GM23248 (cell line): Measurements from ENCODE around the gene PRLH. TPM values are rescaled to one million over a fixed set of nuclear protein-coding genes. Genes with fewer than 3 reads are reported as not detected.

ENCODE experiments used
- DNase-seq: peaks from one replicate; pipeline ENCODE4 v3.0.0-alpha.2; 2015
- H2AFZ ChIP-seq: fragments of 200-600 bp; sonication (generic); 2 replicates; pipeline ENCODE4 v1.6.1; 2016; ENCODE audit warnings: antibody characterized with exemption
- H3F3A ChIP-seq: fragments of 200-600 bp; sonication (generic); 2 replicates; pipeline ENCODE4 v1.6.1; 2016; ENCODE audit warnings: mild to moderate bottlenecking, antibody characterized with exemption, mixed run types; ENCODE audit not compliant: insufficient read depth
- H3K27ac ChIP-seq: fragments of 200-600 bp; sonication (generic); 2 replicates; pipeline ENCODE4 v1.5.1; 2016; ENCODE audit warnings: mild to moderate bottlenecking
- H3K27me3 ChIP-seq: fragments of 200-600 bp; sonication (generic); replicated peaks from 2 replicates; pipeline ENCODE4 v1.6.1; 2016; ENCODE audit warnings: mild to moderate bottlenecking; ENCODE audit not compliant: insufficient read depth
- H3K36me3 ChIP-seq: fragments of 200-600 bp; sonication (generic); 2 replicates; pipeline ENCODE4 v1.6.1; 2016; ENCODE audit warnings: low read depth, mild to moderate bottlenecking
- H3K4me1 ChIP-seq: fragments of 200-600 bp; sonication (generic); 2 replicates; pipeline ENCODE4 v1.6.1; 2016; ENCODE audit warnings: mild to moderate bottlenecking; ENCODE audit not compliant: insufficient read depth
- H3K4me2 ChIP-seq: fragments of 200-600 bp; sonication (generic); one replicate; pipeline ENCODE4 v1.6.1; 2016; ENCODE audit warnings: mild to moderate bottlenecking; ENCODE audit not compliant: unreplicated experiment
- H3K4me3 ChIP-seq: fragments of 200-600 bp; sonication (generic); 2 replicates; pipeline ENCODE4 v1.5.1; 2016; ENCODE audit warnings: mild to moderate bottlenecking
- H3K79me2 ChIP-seq: fragments of 200-600 bp; sonication (generic); 2 replicates; pipeline ENCODE4 v1.6.1; 2016; ENCODE audit warnings: mild to moderate bottlenecking; ENCODE audit not compliant: insufficient read depth
- H3K9ac ChIP-seq: fragments of 200-600 bp; sonication (generic); 2 replicates; pipeline ENCODE4 v1.6.1; 2016; ENCODE audit warnings: mild to moderate bottlenecking
- H3K9me2 ChIP-seq: fragments of 200-600 bp; sonication (generic); 2 replicates; pipeline ENCODE4 v1.6.1; 2016; ENCODE audit warnings: mixed run types, mild to moderate bottlenecking, moderate library complexity; ENCODE audit not compliant: insufficient read depth
- H3K9me3 ChIP-seq: fragments of 200-600 bp; sonication (generic); one replicate; pipeline ENCODE4 v1.6.1; 2017; ENCODE audit warnings: low read depth
- H4K20me1 ChIP-seq: fragments of 200-600 bp; sonication (generic); 2 replicates; pipeline ENCODE4 v1.6.0; 2016; ENCODE audit not compliant: insufficient read depth
- EZH2 ChIP-seq: fragments of 200-600 bp; sonication (generic); IDR thresholded peaks from 2 replicates; pipeline ENCODE4 v1.6.1; 2018; ENCODE audit warnings: antibody characterized with exemption, mild to moderate bottlenecking; ENCODE audit not compliant: insufficient read depth, poor library complexity, severe bottlenecking
- EZH2phosphoT487 ChIP-seq: fragments of 200-600 bp; sonication (generic); IDR thresholded peaks from 2 replicates; pipeline ENCODE4 v1.6.1; 2018; ENCODE audit warnings: antibody characterized with exemption, moderate library complexity, mild to moderate bottlenecking, low read depth; ENCODE audit not compliant: insufficient read depth
- WGBS, 2 experiments: methylation state at CpG; one replicate each; pipeline ENCODE4 v1.1.6; 2015 to 2017; ENCODE audit warnings: low lambda C conversion rate in 2 of 2, low coverage in 1 of 2; ENCODE audit errors: missing lambda C conversion rate in 2 of 2; 5-methylcytosine and 5-hydroxymethylcytosine counted together
- in situ Hi-C: fragments of 300-500 bp; cut with MboI; formaldehyde crosslinking; loops from 2 replicates; pipeline ENCODE4 v1.15.0; 2020
- polyA plus RNA-seq: library from polyadenylated mRNA; unstranded; fragments of >200 nt; fragmentation: Nextera tagmentation; extraction: Ambion mirVana; gene quantifications from 2 replicates; pipeline ENCODE4 v1.2.1, GENCODE V29; 2016
- total RNA-seq: library from RNA; depleted of rRNA; stranded (reverse); fragments of >200 nt; shearing (Covaris generic); gene quantifications from 2 replicates; pipeline ENCODE4 v1.2.3, GENCODE V29; 2014

The PRLH gene
- total and polyA plus RNA-seq, 2 experiments from 2014 or later = not detected

- in situ Hi-C loops = no loop called here
- H3K9ac ChIP-seq = no peak overlapping the region
These were observed 19.4 kb upstream of the PRLH start for GRCh38 chr2:237546876-237547395.

GRCh38 chr2:237547841-237548416 is 18.4 kb upstream of the PRLH start:
- TF ChIP-seq EZH2phosphoT487 = no peak
- no peak for TF ChIP-seq EZH2

More at GRCh38 chr2:237546876-237547395, 19.4 kb upstream of the PRLH start:
- no peak overlapping the region for H2AFZ ChIP-seq
- no peaks in the 10 kb centered on the region for H3K9me3 ChIP-seq
- H3K36me3 ChIP-seq = no peaks in the 10 kb centered on the region
- H3K4me3 ChIP-seq = no peak overlapping the region
- 76 to 83% methylated on average over 13 of the region's 13 CpGs for WGBS, 2 experiments
- H3K79me2 ChIP-seq = no peaks in the 10 kb centered on the region
- no peaks in the 10 kb centered on the region for H3K9me2 ChIP-seq
- TF ChIP-seq EZH2 = no peak
- TF ChIP-seq EZH2phosphoT487 = no peak
- DNase-seq = no peak
- no peaks in the 10 kb centered on the region for H3K27me3 ChIP-seq
- no peak overlapping the region for H3K27ac ChIP-seq
- H3K4me2 ChIP-seq = no peak overlapping the region
- no peaks in the 10 kb centered on the region for H3F3A ChIP-seq
- no peaks in the 10 kb centered on the region for H3K4me1 ChIP-seq
- no peaks in the 10 kb centered on the region for H4K20me1 ChIP-seq

GRCh38 chr2:237549216-237549615 is 17.2 kb upstream of the PRLH start:
- H4K20me1 ChIP-seq = no peaks in the 10 kb centered on the region
- DNase-seq = no peak
- H3K27ac ChIP-seq = no peak overlapping the region
- no peak overlapping the region for H2AFZ ChIP-seq
- H3K79me2 ChIP-seq = no peaks in the 10 kb centered on the region
- TF ChIP-seq EZH2phosphoT487 = no peak
- no peak for TF ChIP-seq EZH2
- no peaks in the 10 kb centered on the region for H3K27me3 ChIP-seq
- in situ Hi-C loops = no loop called here
- H3K4me3 ChIP-seq = no peak overlapping the region
- no peaks in the 10 kb centered on the region for H3K9me2 ChIP-seq
- no peaks in the 10 kb centered on the region for H3K9me3 ChIP-seq
- H3K9ac ChIP-seq = no peak overlapping the region
- H3K4me2 ChIP-seq = no peak overlapping the region
- H3K36me3 ChIP-seq = no peaks in the 10 kb centered on the region
- no peaks in the 10 kb centered on the region for H3K4me1 ChIP-seq
- 86 to 94% methylated on average over 8 of the region's 8 CpGs for WGBS, 2 experiments
- H3F3A ChIP-seq = no peaks in the 10 kb centered on the region

More at GRCh38 chr2:237547841-237548416, 18.4 kb upstream of the PRLH start:
- Histone ChIP-seq H3K4me2 (no peak overlapping the region), H3K9ac (no peak overlapping the region), H2AFZ (no peak overlapping the region), H3F3A (no peaks in the 10 kb centered on the region), H3K27me3 (no peaks in the 10 kb centered on the region), H3K4me1 (no peaks in the 10 kb centered on the region), H3K27ac (no peak overlapping the region), H4K20me1 (no peaks in the 10 kb centered on the region), H3K4me3 (no peak overlapping the region), H3K9me2 (no peaks in the 10 kb centered on the region), H3K36me3 (no peaks in the 10 kb centered on the region), H3K79me2 (no peaks in the 10 kb centered on the region), H3K9me3 (no peaks in the 10 kb centered on the region)
- WGBS, 2 experiments = 73 to 75% methylated on average over 11 of the region's 11 CpGs
- in situ Hi-C loops = no loop called here
- no peak for DNase-seq

GRCh38 chr2:237549643-237550415 is 16.5 kb upstream of the PRLH start:
- in situ Hi-C loops = loop anchor here (25.0 kb wide), 1 partner anchor 388 kb away; no protein-coding TSS in a partner anchor
- TF ChIP-seq EZH2 (no peak), EZH2phosphoT487 (no peak)
- no peak for DNase-seq
- 86 to 90% methylated on average over 17 of the region's 17 CpGs for WGBS, 2 experiments
- Histone ChIP-seq H4K20me1 (no peaks in the 10 kb centered on the region), H3K79me2 (no peaks in the 10 kb centered on the region), H3K9me3 (no peaks in the 10 kb centered on the region), H3K36me3 (0 out of 2 replicates have a peak, but pooled peaks cover 4% of the 10 kb centered on the region), H3K4me3 (no peak overlapping the region), H3K9me2 (no peaks in the 10 kb centered on the region), H3K4me2 (no peak overlapping the region), H3K27me3 (no peaks in the 10 kb centered on the region), H3K4me1 (no peaks in the 10 kb centered on the region), H3K9ac (no peak overlapping the region), H3F3A (no peaks in the 10 kb centered on the region), H2AFZ (no peak overlapping the region), H3K27ac (no peak overlapping the region)
